Heart right ventricle (tissue), 16 donors: ENCODE data around the gene MLIP. TPM values are rescaled to one million over a fixed set of nuclear protein-coding genes. Genes with fewer than 3 reads are reported as not detected.
A peak's percentile ranks its signal among the peaks of the same experiment; 100 is the strongest.
"Not testable (repeated sequence)": the region's sequence is repeated elsewhere in the genome, so short reads cannot be mapped to it uniquely, and the experiment has no call there.

Experiments used
- ATAC-seq, 8 donors: fragments of 200-7000 bp; cut with Tn5 transposase; one replicate each; pipeline ENCODE4 v1.9.1; 2020; ENCODE audit warnings: mild to moderate bottlenecking in 8 of 8, moderate library complexity in 8 of 8, moderate number of reproducible peaks in 1 of 8
- DNase-seq, 2 donors: peaks; one replicate each; pipeline ENCODE4 v3.0.0-alpha.2; 2020
- H3K27ac ChIP-seq, 10 donors: fragments of 200-600 bp; sonication (generic) in 2 of 10; one replicate each; pipeline versions ENCODE4 v1.5.0 to v1.8.0; 2020 to 2022; ENCODE audit warnings: mild to moderate bottlenecking in 3 of 10
- H3K27me3 ChIP-seq, 7 donors: fragments of 200-600 bp; one replicate each; pipeline ENCODE4 v1.8.0; 2021 to 2022; ENCODE audit warnings: mild to moderate bottlenecking in 2 of 7
- H3K36me3 ChIP-seq, 9 donors: fragments of 200-600 bp; sonication (generic) in 1 of 9; one replicate each; pipeline versions ENCODE4 v1.5.0 to v1.8.0; 2020 to 2022; ENCODE audit warnings: mild to moderate bottlenecking in 2 of 9
- H3K4me1 ChIP-seq, 9 donors: fragments of 200-600 bp; sonication (generic) in 1 of 9; one replicate each; pipeline versions ENCODE4 v1.5.0 to v1.8.0; 2020 to 2022; ENCODE audit warnings: mild to moderate bottlenecking in 4 of 9
- H3K4me3 ChIP-seq, 10 donors: fragments of 200-600 bp; sonication (generic) in 2 of 10; one replicate each; pipeline versions ENCODE4 v1.5.0 to v1.8.0; 2020 to 2022; ENCODE audit warnings: mild to moderate bottlenecking in 7 of 10, moderate library complexity in 2 of 10
- H3K9me3 ChIP-seq, 11 donors: fragments of 200-600 bp in 10 of 11; sonication (generic) in 2 of 11; one replicate each; pipeline versions ENCODE4 v1.5.0 to v1.8.0; 2013 to 2022; ENCODE audit warnings: mild to moderate bottlenecking in 2 of 11, control low read depth in 1 of 11, moderate library complexity in 1 of 11
- WGBS, 2 donors: extraction: QIAGEN DNeasy Blood & Tissue Kit; methylation state at CpG; one replicate each; pipeline ENCODE4 v1.1.7; 2013; ENCODE audit warnings: inconsistent platforms in 1 of 2; 5-methylcytosine and 5-hydroxymethylcytosine counted together
- intact Hi-C, 10 donors: fragments of 100-400 bp; cut with DNase I; formaldehyde crosslinking; loops; one replicate each; pipeline versions ENCODE4 v1.11.1 to v1.14.2; 2022
- polyA plus RNA-seq, 2 donors: library from polyadenylated mRNA; stranded (reverse); fragments of 200-250 nt; gene quantifications; one replicate each; pipeline ENCODE4 v1.2.3, GENCODE V29; 2013
- total RNA-seq, 10 donors: library from RNA; stranded (reverse); fragmentation: NEBNext Ultra II Directional in 3 of 10; extraction: Animal tissue kit (Norgen Biotek cat#: 25700) in 3 of 10; gene quantifications; one replicate each; pipeline versions ENCODE4 v1.2.1 to v1.2.4, GENCODE V29; 2021 to 2023
- TF ChIP-seq, protein P1 (sequence below), 9 donors: fragments of 200-600 bp; sonication (generic) in 2 of 9; IDR thresholded peaks; one replicate each; pipeline versions ENCODE4 v1.5.0 to v1.8.0; 2021 to 2022; ENCODE audit warnings: antibody characterized with exemption in 9 of 9, mild to moderate bottlenecking in 5 of 9, moderate library complexity in 1 of 9
- donor health status: Arrhythmogenic right ventricular cardiomyopathy.
- donor health status: ischemic (EF 13 %, LVEDD 7.1; RV severe dilation, severe dysfunction).
- donor health status: healthy with polysubstance abuse.
- donor health status: DM: no; HTN: yes; CAD: no.
- donor health status: DM: no; HTN: no; CAD: no.
- donor health status: ischemic (EF 25% LVEDD 6.9; RV normal size, moderate dysfunction).
- donor health status: ischemic (EF 25% LVEDD 5.7; RV mildly dilated, moderate dysfunction).
- donor health status: healthy.
- donor health status: DM: yes; HTN: yes; CAD: no.
- donor health status: Ischemic cardiomyopathy.
- donor health status: ischemic (EF 35%, LVEDD 5.7; RV mildly dilated, moderate dysfunction).
- donor health status: nonischemic (EF 11% LVEDD 7.7; RV severe dilation, severe dysfunction).
- donor health status: DM: yes; HTN: yes; CAD: no.
- donor health status: PGD.
- donor health status: ischemic (EF 29% LVEDD 5.4; RV normal size, mild dysfunction).
- donor health status: nonischemic (EF 23%, LVEDD 6.1; RV moderate dilation, normal function).

Gene MLIP
- total and polyA plus RNA-seq, 12 donors = 102 to 486 (median 394) TPM

- peak in 1 of 2 donors; percentile 63 for DNase-seq
- TF ChIP-seq, protein P1, sequence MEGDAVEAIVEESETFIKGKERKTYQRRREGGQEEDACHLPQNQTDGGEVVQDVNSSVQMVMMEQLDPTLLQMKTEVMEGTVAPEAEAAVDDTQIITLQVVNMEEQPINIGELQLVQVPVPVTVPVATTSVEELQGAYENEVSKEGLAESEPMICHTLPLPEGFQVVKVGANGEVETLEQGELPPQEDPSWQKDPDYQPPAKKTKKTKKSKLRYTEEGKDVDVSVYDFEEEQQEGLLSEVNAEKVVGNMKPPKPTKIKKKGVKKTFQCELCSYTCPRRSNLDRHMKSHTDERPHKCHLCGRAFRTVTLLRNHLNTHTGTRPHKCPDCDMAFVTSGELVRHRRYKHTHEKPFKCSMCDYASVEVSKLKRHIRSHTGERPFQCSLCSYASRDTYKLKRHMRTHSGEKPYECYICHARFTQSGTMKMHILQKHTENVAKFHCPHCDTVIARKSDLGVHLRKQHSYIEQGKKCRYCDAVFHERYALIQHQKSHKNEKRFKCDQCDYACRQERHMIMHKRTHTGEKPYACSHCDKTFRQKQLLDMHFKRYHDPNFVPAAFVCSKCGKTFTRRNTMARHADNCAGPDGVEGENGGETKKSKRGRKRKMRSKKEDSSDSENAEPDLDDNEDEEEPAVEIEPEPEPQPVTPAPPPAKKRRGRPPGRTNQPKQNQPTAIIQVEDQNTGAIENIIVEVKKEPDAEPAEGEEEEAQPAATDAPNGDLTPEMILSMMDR (IDR thresholded peaks at IDR 0.05) = no peak
- peak overlapping the region in 8 of 10 donors; percentile 27 to 79 (median 71) for H3K27ac ChIP-seq
- intact Hi-C loops = no loop called here
- WGBS, 2 donors = 25 to 30% methylated on average over 2 of the region's 2 CpGs
- no peaks in the 10 kb centered on the region for H3K27me3 ChIP-seq
- H3K36me3 ChIP-seq = no peaks in the 10 kb centered on the region
- H3K4me1 ChIP-seq = peaks cover 0 to 32% (median 10%) of the 10 kb centered on the region in 9 donors
- H3K9me3 ChIP-seq = no peaks in the 10 kb centered on the region
- no peak overlapping the region for H3K4me3 ChIP-seq
- peak; percentile 88 to 97 (median 95) for ATAC-seq
Observed at GRCh38 chr6:54204921-54205591, 93.8 kb downstream of the MLIP start.

DNA sequence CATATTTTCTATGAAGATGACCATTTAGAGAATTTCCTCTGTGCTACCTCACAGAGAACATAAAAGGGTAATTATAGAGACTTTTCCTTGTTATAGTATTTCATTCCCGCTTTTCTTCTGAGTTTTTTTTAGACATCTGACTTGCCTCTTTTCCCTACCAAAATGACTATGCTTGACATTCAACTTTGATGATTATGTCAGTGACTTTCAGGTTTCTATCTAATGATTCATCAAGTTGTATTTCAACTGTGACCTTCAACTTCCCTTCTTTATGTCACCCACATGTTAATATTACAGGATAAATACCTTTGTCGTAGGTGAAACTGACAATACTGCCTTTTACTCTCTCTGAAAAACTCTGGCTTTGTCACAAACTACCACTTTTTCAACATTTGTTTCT is 95.3 kb downstream of the MLIP start:
- Histone ChIP-seq H3K27me3 (no peaks in the 10 kb centered on the region), H3K4me1 (peaks cover 0 to 32% (median 10%) of the 10 kb centered on the region in 9 donors), H3K4me3 (no peak overlapping the region), H3K36me3 (no peaks in the 10 kb centered on the region), H3K27ac (peak overlapping the region in 6 of 10 donors; percentile 6 to 79 (median 38)), H3K9me3 (no peaks in the 10 kb centered on the region)
- 80 to 88% methylated on average over 2 of the region's 2 CpGs for WGBS, 2 donors
- ATAC-seq (no peak), DNase-seq (no peak)
- TF ChIP-seq, protein P1 (IDR thresholded peaks at IDR 0.05) = no peak
- intact Hi-C loops = no loop called here

- ATAC-seq = not testable (repeated sequence)
Observed at GRCh38 chr6:54209983-54210382, 98.7 kb downstream of the MLIP start.

DNA sequence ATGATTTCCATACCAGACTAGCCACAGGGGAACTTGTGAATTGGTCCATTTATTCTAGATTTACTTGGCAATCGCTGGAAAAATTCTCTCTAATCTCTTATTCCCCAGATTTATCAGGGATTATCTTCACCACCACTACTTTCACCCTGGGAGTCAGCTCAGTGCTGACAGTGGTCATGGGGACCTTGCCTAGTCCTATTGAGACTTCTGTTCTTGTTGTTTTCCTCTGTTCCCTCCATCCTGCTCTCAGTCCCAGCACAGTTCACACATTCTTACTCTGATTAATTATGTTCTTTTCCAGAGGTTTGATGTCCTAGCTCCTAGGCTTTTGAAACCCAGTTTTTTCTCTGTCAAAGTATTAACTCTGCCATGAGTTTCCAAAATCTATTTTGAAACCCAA is 103.0 kb downstream of the MLIP start:
- 29 to 50% methylated on average over 1 of the region's 1 CpG for WGBS, 2 donors
- H3K4me1 ChIP-seq = peaks cover 0 to 3% (median 0%) of the 10 kb centered on the region in 9 donors
- intact Hi-C loops = no loop called here
- H3K9me3 ChIP-seq = no peaks in the 10 kb centered on the region
- no peaks in the 10 kb centered on the region for H3K36me3 ChIP-seq
- DNase-seq (no peak), ATAC-seq (peak in 2 of 8 donors; percentile 43 to 45)
- TF ChIP-seq, protein P1 (IDR thresholded peaks at IDR 0.05) = no peak
- H3K27ac ChIP-seq = peak overlapping the region in 1 of 10 donors; percentile 1
- no peak overlapping the region for H3K4me3 ChIP-seq
- H3K27me3 ChIP-seq = no peaks in the 10 kb centered on the region

More at GRCh38 chr6:54209983-54210382, 98.7 kb downstream of the MLIP start:
- H3K27ac ChIP-seq, H3K4me3 ChIP-seq, H3K27me3 ChIP-seq, intact Hi-C loops, DNase-seq, H3K9me3 ChIP-seq, H3K36me3 ChIP-seq: not testable (repeated sequence)
- WGBS, 2 donors = 85 to 92% methylated on average over 6 of the region's 7 CpGs
- peaks cover 0 to 24% (median 7%) of the 10 kb centered on the region in 9 donors for H3K4me1 ChIP-seq

DNA sequence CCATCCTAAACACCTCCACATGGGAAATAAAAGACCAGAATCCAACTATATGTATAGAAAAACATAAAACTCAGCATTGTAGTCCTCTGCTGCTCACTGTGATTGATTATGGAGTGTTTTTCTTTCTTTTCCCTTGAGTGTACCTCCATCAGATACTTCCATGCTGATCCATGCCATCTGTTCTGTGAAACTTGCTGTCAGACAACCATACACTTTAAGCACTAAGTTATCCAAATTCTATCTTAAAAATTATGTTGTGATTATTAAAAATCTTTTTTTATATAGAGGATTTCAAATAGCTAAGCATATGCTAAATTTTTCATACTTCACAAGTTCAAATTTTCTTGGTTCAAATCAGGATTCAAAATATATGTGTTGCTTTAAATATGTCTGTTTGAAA is 105.1 kb downstream of the MLIP start:
- no peak overlapping the region for H3K27ac ChIP-seq
- no peaks in the 10 kb centered on the region for H3K27me3 ChIP-seq
- no peak overlapping the region for H3K4me3 ChIP-seq
- H3K9me3 ChIP-seq = no peaks in the 10 kb centered on the region
- intact Hi-C loops = no loop called here
- no peak for DNase-seq
- TF ChIP-seq, protein P1 (IDR thresholded peaks at IDR 0.05) = no peak
- H3K36me3 ChIP-seq = no peaks in the 10 kb centered on the region
- ATAC-seq = no peak
- peaks cover 0 to 3% (median 0%) of the 10 kb centered on the region in 9 donors for H3K4me1 ChIP-seq
